Left forelimb (tissue), 1 donor: ENCODE data around the gene UBE3A.
"Not testable (repeated sequence)": the region's sequence is repeated elsewhere in the genome, so short reads cannot be mapped to it uniquely, and the experiment has no call there.

ENCODE experiments used
- DNase-seq: peaks from one replicate; pipeline ENCODE4 v3.0.0-alpha.2; 2018; ENCODE audit warnings: low spot score

The UBE3A gene

GRCh38 chr15:25437777-25438600 lies 835 bp downstream of the UBE3A start:
- DNase-seq, result peak; percentile 64

DNA sequence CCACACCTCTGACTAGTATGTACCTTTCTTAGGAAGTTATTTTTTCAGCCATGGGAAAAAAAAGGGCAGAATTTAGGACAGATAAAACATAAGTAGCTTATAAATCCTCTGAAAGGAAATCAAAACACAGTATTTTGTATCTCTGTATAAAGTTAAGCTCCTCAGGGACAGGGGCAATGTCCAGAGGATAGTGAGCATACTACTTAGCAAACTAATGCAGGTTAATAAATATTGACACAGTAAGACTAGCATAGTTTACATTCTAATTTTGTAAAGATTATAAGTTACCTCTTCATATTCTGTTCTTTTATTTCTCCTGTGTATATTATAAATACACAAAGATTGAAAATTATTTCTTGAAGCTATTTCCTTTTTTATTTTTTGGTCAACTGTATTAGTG lies 2.1 kb downstream of the UBE3A start:
- no peak for DNase-seq

DNA sequence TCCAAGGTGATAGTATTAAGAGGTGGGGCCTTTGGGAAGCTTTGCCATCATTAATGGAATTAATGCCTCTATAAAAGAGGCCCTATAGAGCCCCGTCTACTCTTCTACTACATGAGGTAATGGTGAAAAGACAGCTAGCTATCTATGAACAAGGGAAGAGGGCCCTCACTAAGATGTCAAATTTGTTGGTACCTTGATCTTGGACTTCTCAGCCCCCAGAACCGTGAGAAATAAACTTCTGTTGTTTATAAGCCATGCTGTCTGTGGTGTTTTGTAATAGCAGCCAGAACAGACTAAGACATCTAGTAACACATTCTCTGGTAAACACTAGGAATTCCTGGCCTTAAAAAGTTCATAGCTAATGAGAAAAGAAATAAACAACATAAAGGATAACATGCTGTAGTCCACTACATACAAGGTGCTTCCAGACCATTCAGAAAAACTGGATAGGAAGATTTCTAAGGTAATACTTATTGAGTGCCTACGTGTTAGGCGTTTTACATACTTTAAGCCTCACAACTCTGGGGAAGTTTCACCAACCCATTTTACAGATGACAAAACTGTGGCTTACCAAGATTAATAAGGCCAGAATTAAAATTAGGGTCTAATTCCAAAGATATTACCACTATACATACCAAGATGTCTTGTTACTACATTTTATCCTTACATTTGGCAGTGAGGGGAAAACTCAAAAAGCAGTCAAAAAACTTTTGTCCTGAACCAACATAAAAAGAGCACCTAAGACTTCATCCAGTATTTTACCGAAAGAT lies 3.2 kb downstream of the UBE3A start:
- no peak for DNase-seq

- no peak for DNase-seq
Measured at GRCh38 chr15:25433118-25433865, 5.5 kb downstream of the UBE3A start.

DNA sequence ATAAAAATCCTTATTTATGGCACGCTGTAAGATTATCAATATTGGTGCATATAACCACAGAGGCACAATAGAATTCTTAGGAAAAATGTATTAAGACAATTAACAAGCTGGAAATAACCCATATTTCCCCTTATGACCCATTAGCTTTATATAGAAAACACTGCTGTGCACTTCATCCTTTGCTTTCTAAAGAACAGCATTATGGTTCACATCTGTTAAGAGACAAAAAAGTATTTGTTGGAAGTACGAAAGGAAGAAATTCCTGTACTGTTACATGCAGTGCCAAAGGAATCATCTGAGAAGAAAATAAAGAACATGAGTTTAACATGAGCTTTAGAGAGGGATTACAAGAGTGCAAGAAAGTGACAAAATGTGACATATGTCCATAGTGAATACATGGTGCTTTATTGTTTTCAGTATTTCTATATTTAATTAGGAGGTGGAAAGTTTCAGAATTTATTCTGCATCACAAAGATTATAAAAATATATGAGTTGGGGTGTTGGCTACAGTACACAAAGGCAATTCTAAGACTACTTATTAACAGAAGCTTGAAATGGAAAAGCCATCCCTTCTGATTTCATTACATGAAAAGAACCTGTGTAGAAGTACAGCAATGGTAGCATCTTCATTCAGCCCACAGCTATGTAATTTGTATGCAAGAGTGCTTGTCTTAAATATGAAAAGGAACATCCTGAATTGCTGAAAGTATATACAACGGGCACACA lies 6.8 kb downstream of the UBE3A start:
- no peak for DNase-seq

GRCh38 chr15:25427861-25428260 lies 11.0 kb downstream of the UBE3A start:
- DNase-seq, result no peak

- no peak for DNase-seq
Measured at GRCh38 chr15:25426896-25427610, 11.8 kb downstream of the UBE3A start.

GRCh38 chr15:25424073-25424472 lies 14.8 kb downstream of the UBE3A start:
- DNase-seq, result no peak

DNA sequence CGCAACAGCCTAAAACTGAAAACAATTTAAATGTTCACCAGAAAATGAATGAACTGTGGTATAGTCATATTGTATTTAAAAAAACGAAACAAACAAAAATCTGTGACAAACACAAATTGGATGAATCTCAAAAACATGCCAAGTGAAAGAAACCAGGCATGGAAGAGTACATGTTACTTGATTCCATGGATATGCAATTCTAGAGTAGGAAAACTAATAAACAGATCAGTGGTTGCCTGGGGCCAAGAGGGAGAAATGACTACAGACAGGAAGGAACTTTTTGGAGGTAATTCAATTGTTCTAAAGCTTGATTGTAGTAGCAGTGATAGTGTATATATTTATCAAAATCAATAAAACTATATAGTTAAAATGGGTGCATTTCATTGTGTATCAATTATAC lies 16.8 kb downstream of the UBE3A start:
- no peak for DNase-seq

DNA sequence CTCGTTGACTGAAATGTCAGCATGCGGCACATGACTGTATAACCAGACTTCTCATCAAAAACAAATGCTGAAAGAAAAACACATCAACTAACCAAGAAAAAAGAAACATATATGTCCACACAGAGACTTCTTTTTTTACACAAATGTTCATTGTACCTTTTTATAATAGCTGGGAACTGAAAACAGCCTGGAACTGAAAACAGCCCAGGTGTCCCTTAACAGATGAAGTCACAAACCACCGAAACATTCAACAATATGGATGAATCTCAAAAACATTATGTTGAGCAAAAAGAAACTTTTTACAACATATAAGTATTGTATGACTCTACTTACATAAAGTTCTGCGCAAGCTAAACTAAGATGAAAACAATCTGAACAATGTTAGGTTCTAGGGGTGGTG lies 20.6 kb downstream of the UBE3A start:
- DNase-seq, result no peak

DNA sequence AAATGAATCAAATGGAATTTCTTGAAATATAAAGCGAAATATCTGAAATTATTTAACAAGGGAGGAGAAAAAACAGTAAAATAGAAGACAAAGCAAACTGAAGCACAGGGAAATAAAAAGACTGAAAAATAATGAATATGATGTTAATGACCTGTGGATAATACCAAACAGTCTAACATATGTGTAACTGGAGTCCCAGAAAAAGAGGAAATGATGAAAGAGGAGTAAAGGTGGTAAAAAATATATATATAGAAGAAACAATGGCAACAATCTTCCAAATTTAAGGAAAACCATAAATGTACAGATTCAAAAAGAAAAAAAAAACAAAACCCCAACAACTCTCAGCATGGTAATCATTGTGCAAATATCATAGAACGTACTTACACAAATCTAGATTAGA lies 21.2 kb downstream of the UBE3A start:
- DNase-seq, result no peak

DNA sequence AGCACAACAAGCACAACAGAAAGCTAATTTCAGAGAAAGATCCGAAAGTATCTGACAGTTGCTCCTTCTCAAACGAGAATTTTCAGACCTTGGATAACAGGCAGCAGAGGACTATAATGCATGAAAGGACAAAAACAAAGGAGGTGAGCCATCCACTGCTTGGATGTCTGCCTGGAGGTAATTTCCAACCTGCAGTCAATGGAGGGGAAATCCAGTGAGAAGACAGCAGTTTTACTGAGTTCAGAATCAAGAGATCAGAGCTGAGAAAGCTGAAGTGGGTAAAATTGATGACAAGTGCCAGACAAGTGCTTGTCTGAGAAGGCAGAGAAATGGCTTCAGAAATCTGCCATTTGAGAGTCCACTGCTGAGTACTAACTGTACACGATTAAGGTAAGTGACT lies 22.1 kb downstream of the UBE3A start:
- no peak for DNase-seq

GRCh38 chr15:25415707-25416106 lies 23.1 kb downstream of the UBE3A start:
- DNase-seq, result no peak

GRCh38 chr15:25415217-25415616 lies 23.6 kb downstream of the UBE3A start:
- no peak for DNase-seq

GRCh38 chr15:25410649-25411048 lies 28.2 kb downstream of the UBE3A start:
- no peak for DNase-seq

- not testable (repeated sequence) for DNase-seq
Measured at GRCh38 chr15:25409731-25410130, 29.1 kb downstream of the UBE3A start.

GRCh38 chr15:25408929-25409328 lies 29.9 kb downstream of the UBE3A start:
- DNase-seq, result no peak

GRCh38 chr15:25408428-25408827 lies 30.4 kb downstream of the UBE3A start:
- no peak for DNase-seq

DNA sequence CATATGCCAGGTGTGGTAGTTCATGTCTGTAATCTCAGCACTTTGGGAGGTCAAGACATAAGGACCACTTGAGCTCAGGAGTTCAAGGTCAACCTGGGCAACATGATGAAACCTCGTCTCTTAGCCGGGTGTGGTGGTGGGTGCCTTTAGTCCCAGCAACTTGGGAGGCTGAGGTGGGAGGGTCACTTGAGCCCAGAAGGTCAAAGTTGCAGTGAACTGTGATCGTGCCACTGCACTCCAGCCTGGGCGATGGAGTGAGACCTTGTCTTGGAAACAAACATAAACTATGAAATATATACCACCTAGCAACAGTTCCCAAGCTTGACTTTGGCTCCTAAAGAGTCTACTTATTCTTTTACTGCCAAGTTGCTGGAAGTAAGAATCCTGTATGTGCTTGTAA lies 30.9 kb downstream of the UBE3A start:
- DNase-seq, result no peak

DNA sequence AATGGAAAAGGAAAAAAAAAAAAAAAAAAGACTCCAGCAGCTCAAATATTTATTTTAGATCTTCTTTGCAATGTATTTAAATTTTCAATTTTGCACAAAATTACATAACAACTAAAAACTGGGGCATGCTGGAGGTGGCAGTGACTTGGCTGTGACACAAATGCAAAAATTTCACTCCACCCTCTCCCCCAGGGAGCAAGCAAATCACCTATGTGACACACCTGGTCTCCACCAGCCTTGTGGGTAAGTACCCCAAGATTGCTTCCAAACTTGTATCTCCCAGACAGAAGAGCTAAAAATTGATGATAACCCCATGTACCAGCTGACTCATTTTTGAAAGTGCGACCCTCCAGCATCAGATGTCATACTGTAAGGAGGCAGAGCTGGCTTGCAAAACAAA lies 32.0 kb downstream of the UBE3A start:
- DNase-seq, result no peak

DNA sequence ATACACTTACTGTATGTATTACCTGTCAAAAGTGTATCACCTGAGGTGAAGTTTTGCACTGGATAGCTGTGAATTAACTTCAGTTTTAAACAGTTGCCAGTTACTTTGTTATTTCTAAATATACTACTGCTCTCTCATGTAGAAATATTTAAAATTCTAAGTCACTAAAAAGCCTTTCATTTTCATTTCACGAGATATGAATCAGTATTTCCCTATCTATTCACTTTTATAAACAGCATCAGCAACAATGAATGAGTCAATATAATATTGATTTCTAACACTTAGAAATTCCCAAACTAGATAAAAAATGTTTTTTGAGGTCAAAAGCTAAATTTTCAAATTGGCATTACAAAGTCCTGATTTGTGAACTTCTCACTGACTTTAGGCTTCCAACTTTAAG lies 32.6 kb downstream of the UBE3A start:
- DNase-seq, result no peak
